T-helper 2 cell (primary cell): ENCODE data around the gene APC2.
"Not testable (repeated sequence)": the region's sequence is repeated elsewhere in the genome, so short reads cannot be mapped to it uniquely, and the experiment has no call there.

Experiments used
- DNase-seq, 5 experiments: peaks; one replicate each; pipeline versions ENCODE4 v3.0.0 to v3.0.0-alpha.2; 2012 to 2022

APC2 gene

DNA sequence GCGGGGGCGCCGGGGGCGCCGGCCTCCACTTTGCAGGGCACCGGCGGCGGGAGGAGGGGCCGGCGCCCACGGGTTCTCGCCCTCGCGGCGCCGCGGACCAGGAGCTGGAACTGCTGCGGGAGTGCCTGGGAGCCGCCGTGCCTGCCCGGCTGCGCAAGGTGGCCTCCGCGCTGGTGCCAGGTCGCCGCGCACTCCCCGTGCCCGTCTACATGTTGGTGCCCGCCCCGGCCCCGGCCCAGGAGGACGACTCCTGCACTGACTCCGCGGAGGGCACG, 17.2 kb downstream of the APC2 start:
- no peak for DNase-seq

DNA sequence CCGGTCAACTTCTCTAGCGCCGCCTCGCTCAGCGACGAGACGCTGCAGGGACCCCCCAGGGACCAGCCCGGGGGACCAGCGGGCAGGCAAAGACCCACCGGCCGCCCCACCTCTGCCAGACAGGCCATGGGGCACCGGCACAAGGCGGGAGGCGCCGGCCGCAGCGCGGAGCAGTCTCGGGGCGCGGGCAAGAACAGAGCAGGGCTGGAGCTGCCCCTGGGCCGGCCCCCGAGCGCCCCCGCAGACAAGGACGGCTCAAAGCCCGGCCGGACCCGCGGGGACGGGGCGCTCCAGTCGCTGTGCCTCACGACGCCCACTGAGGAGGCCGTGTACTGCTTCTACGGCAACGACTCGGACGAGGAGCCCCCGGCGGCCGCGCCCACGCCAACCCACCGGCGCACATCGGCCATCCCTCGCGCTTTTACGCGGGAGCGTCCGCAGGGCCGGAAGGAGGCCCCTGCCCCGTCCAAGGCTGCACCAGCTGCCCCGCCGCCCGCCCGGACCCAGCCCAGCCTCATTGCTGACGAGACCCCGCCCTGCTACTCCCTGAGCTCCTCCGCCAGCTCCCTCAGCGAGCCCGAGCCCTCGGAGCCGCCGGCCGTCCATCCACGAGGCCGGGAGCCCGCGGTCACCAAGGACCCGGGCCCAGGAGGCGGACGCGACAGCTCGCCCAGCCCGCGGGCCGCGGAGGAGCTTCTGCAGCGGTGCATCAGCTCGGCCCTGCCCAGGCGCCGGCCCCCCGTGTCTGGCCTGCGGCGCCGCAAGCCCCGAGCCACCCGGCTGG, 17.8 kb downstream of the APC2 start:
- no peak for DNase-seq

DNA sequence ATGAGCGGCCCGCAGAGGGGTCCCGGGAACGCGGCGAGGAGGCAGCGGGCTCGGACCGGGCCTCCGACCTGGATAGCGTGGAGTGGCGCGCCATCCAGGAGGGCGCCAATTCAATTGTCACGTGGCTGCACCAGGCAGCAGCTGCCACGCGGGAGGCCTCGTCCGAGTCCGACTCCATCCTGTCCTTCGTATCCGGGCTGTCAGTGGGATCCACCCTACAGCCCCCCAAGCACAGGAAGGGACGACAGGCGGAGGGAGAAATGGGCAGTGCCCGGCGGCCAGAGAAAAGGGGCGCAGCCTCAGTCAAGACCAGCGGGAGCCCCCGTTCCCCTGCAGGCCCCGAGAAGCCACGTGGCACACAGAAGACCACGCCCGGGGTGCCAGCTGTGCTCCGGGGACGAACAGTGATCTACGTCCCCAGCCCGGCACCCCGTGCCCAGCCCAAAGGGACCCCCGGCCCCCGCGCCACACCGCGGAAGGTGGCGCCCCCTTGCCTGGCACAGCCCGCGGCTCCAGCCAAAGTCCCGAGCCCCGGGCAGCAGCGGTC, 18.4 kb downstream of the APC2 start:
- no peak for DNase-seq

DNA sequence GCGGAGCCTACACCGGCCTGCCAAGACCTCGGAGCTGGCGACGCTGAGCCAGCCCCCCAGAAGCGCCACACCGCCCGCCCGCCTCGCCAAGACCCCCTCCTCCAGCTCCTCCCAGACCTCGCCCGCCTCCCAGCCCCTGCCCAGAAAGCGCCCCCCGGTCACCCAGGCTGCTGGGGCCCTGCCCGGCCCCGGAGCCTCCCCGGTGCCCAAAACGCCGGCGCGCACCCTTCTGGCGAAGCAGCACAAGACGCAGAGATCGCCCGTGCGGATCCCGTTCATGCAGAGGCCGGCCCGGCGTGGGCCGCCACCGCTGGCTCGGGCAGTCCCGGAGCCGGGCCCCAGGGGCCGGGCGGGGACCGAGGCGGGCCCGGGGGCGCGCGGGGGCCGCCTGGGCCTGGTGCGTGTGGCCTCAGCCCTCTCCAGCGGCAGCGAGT, 18.9 kb downstream of the APC2 start:
- no peak for DNase-seq

DNA sequence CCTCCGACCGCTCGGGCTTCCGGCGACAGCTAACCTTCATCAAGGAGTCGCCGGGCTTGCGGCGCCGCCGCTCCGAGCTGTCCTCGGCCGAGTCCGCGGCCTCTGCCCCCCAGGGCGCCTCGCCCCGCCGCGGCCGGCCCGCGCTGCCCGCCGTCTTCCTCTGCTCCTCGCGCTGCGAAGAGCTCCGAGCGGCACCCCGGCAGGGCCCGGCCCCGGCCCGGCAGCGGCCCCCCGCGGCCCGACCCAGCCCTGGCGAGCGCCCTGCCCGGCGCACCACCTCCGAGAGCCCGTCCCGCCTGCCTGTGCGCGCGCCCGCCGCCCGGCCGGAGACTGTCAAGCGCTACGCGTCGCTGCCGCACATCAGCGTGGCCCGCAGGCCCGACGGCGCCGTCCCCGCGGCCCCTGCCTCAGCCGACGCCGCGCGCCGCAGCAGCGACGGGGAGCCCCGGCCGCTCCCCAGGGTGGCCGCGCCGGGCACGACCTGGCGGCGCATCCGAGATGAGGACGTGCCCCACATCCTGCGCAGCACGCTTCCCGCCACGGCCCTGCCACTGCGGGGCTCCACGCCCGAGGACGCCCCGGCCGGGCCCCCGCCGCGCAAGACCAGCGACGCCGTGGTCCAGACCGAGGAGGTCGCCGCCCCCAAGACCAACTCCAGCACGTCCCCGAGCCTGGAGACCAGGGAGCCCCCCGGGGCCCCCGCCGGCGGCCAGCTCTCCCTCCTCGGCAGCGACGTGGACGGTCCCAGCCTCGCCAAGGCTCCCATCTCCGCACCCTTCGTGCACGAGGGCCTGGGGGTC, 19.5 kb downstream of the APC2 start:
- DNase-seq = peak in 1 of 5 experiments; percentile 49

DNA sequence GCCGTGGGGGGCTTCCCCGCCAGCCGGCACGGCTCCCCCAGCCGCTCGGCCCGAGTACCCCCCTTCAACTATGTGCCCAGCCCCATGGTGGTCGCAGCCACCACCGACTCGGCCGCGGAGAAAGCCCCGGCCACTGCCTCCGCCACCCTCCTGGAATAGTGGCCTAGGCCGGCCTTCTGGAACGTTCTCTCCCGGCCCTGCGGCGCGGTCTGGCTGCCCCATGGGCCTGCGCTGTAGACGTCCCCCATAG, 20.1 kb downstream of the APC2 start:
- DNase-seq = no peak

DNA sequence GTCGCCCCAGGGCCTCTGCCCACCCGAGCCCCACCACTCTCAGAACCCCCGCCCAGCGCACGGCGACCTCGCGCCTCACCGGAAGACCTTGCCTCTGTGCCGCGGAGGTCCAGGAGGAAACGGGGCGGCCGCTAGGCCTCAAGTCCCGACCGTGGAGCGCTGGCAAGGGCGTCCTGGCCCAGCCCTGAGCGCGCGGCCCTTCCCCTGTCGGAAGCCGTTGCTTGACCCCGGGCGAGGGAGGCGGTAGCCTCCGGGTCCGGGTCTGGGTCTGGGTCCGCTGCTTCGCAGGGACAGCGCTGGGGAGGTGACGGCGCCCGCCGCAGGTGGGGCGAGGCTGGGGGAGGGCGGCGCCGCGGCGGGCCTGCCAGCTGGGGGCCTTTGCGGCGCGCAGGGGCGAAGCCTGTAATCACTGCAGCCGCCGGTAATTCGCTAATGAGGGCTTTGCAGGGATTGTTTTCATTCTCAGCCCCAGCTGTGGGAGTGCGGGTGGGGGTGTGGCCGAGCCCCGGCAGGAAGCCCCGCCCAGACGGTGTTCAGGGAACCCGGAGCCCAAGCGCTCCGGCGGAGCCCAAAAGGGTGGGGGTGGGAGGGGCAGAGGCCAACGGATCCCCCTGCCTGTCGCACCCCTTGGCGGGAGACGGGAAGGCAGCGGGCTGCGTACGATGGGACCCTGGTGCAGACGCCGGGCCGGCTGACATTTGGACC, 20.5 kb downstream of the APC2 start:
- DNase-seq = peak; percentile 35 to 68 (median 62)

DNA sequence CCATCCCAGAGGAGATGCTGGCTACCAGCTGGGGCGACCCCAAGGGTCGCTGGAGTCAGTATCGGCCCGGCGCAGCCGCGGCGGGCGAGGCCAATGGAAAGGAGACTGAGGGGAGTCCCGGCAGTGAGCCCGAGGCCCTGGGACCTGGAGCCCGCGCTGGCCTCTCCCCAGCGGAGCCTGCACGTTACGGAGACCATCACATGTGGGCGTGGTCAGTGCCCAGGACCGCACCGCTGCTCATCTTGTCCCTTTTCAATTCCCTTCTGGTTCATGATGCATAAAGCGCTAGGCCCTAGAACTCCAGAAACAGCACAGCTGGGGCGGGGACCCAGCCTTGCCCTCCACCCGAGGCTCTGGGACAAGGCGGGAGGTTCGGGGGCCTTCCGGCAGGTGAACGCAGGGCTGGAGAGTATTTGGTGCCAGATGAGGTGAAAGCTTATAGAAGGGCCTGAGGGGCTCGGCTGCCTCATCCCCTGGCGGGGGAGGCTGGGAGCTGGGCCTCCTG, 21.1 kb downstream of the APC2 start:
- no peak for DNase-seq

DNA sequence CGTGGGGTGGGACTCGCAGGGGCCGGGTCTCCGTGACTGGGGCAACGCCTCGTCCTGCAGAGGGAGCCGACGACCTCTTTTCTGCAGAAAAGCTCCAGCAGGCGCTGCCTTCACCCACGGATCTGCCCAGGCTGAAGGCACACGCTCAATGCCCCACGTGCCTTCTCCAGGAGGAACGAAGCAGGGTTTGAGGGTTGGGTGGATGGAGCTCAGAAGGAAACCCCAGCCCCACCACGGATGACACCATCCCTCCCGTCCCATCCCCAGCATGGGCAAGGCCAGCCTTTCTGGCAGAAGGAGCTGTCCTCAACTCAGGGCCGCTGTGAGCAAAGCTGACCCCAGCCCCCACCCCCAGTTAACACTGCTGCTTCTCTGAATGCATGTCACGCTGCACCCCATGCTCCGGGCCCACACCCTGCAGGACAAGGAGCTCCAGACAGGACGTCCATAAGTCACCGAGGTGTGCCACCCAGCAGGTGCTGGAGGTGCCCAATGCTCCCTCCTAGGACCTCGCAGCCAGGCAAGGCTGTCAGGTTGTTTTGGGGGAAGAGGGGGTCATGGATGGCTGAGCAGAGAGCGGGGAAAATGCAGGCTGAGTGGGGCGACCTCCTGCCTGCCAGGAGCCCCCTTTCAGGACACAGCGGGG, 21.7 kb downstream of the APC2 start:
- DNase-seq = no peak

DNA sequence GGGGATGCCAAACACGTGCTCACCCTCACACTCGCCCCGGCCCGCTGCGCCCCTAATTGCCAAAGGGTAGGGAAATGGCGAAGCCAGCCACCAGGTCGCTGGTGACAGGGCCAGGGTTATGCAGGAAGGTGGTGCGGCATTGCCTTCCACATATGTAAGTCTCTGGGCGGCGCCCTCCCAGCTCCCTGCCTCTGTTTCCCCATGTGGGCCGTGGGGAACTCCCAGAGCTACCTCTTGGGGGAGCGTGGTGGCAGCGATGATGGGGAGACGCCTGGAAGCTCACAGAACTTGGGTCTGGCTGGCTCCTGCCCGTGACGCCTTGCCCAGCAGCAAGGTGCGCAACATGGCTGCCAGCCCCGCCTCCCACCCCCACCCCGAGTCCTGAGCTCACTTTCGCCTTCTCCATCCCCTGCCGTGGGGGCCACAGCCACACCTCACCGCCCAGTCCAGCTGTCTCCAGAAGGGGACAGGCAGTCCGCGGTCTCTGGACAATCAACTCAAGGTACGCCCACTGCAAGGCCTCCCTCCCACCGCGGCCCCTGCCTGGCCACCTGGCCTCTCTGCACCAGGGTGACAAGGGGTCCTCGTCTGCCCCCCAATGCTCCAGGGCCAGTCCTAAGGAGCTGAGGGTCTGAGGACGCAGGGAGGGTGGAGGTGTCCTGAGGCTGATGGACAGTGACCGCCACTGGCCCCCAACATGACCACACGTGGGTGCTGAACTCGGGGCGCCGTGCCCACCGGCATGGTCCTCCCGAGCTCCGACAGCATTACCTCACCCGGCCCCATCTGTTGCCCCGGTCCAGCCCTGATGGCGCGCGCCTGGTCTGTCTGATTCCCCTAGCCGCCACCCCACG, 22.5 kb downstream of the APC2 start:
- no peak for DNase-seq

DNA sequence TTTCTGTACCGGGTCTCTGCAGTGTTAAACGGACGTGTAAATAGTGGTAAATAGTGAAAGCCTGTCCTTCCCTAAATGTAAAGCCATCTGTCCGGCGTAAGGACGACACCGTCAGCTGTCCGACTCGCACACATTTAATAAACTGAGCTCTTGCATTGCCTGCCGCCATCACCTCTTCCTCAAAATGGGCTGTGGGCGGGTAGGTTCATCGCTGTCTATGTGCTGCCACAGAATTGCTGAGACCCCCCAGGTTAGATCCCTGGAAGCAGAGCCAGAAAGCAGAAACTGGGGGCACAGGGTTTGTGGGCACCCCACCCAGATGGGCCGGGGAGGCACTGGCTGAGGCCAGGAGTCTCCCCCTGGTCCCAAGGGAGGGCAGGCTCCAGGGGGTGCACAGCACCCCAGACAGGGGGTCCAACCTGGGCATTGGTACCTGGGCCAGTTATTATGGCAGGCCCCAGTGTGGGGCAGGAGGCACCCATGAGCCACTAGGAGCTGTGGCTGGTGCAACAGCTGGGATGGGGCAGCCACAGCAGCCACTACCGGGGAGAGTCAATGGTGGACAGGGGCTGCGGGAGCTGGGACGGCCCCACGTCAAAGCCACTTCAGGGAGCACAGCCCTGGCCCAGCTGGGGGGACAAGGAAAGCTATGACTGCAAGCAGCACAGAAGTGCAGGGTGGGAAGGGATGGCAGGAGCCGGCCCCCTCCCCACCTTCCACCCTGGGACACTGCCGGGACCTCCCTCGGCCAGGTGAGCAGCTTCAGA, 23.3 kb downstream of the APC2 start:
- no peak for DNase-seq

DNA sequence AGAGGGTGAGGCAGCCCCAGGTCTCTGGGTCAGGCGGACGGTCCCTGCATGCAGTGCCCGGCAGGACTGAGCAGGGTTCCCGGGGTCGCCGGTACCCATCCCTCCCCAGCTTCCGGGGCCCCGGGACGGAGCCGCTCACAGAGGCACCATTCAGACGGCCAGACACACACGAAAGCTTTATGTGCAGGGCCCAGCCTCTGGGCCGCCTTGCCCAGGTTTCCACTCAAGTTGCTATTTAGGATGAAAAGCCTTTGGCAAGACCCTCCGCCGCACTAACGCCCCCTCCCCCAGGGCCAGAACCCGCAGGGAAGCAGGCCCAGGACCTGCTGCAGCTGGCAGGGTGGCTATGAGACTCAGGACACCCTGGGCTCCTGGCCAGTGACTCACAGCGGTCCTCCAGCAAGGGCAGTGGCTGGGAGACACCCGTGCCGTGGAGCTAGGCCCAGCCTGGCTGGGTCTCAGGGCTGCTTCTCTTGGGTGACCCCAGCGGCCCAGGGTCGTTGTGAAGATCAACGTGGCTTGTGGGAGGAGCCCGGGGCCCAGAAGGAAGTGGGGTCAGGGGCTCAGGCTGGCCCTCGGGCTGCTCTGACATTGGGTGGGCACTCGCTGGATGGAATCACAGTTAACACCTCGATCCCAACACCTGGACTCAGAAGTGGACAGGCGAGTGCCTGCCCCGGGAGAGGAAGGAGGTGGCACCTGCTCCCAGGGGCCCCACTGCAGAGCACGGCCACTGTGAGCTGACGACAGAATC, 24.3 kb downstream of the APC2 start:
- no peak for DNase-seq

DNA sequence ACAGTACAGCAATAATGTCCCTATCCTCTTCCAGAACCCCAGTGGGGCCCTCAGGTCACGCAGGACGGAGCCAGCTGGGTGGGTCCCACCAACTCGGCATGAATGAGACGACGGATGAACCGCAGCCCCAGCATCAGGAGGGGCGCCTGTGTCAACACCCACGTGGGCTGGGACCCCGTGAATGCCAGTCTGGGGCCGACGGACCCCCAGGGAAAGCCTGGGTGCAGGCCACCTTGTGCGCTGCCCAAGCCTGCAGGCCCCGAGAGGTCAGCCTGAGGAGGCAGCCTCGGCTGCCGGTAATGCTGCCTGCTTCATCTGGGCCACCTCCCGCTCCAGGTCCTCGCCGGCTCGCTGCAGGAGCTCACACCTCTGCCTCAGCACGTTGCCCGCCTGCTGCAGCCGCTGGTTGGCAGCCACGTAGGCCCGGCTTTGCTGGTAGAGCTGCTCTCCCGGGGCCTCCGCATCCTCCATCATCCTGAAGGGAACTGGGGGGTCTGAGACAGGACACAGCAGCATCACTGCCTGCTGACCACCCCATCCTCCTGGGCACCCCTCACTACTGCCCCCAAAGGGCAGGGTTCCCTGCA, 24.9 kb downstream of the APC2 start:
- no peak for DNase-seq

DNA sequence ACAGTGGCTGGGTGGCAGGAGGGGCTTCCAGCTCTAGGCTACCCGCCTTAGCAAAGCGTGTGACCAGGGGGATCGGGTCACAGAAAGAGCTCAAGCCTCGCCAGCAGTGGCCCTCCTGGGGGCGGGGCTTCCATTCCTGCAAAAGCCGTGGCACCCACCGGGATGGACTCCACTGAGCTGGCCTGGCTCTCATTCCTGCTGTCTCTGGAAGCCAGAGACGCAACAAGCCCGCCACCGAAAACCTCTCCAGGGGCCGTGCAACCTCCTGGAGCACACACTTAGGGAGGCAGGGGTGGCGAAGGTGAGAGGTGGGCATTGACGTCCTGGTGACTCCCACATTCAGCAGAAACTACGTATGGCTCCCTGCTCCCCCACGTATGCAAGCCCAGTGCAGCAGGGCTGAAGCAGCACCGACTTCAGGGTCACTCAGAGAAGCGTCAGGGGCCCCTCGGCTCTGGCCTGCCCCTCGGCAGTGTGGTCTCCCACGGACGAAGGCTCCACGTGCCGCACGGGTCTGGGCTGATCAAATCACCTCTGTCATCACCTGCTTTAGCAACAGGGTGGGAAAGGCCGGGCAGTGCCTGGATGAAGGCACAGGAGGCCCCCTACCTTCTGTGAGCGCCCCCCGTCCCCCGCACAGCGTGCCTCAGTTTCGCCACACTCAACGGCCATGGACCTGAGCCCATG, 26.0 kb downstream of the APC2 start:
- DNase-seq = no peak

DNA sequence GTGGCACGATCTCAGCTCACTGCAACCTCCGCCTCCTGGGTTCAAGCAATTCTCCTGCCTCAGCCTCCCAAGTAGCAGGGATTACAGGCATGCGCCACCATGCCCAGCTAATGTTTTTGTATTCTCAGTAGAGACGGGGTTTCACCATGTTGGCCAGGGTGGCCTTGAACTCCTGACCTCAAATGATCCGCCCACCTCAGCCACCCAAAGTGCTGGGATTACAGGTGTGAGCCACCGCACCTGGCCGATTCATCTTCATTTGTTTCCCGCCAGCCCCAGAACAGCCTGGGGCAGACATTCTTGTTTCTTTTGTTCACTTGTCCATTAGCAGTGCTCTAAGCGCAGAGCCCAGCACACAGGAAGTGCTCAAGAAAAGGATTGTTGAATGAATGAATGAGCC, 27.1 kb downstream of the APC2 start:
- DNase-seq = not testable (repeated sequence)

DNA sequence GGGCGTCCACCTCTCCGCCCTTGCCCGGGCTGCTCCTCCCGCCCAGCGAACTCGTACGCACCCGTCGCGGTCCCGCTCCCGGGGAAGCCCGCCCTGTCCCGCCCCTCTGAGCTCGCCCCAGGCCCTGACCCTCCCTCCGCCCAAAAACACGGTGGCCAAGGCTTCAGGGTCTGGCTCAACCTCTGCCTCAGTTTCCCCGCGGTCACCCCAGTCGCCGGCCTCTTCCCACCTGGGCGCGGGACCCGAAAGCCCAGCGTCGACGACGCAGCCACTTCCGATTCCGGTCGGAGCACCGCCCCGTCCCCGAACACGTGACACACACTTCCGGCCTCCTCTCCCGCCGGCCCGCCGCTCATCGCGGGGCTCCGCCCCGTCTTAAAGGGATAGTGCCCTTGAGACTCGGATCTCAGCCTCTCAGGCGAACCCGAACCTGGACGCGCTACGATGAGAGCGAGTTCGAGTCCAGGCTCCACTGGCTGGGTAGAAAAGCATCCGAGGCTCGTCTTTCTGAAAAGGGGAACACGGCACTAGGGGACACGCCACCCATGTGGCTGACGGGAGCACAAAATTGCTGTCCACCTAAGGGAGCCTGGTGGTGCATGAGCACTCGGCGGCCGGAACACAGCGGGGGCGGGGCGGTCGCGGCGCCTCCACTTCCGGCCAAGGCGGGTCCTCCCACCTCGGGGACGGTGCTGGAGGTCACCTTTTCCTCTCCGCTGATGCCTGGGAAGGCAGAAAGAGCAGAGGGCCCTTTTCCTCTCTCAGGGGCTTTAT, 29.2 kb downstream of the APC2 start, which contains the start of gene C19orf25:
Gene C19orf25 (minus strand): TSS at position 282 of the 774 bp plus-strand sequence. CDS start 312 bp downstream, outside the sequence.
- peak; percentile 79 to 95 (median 85) for DNase-seq

DNA sequence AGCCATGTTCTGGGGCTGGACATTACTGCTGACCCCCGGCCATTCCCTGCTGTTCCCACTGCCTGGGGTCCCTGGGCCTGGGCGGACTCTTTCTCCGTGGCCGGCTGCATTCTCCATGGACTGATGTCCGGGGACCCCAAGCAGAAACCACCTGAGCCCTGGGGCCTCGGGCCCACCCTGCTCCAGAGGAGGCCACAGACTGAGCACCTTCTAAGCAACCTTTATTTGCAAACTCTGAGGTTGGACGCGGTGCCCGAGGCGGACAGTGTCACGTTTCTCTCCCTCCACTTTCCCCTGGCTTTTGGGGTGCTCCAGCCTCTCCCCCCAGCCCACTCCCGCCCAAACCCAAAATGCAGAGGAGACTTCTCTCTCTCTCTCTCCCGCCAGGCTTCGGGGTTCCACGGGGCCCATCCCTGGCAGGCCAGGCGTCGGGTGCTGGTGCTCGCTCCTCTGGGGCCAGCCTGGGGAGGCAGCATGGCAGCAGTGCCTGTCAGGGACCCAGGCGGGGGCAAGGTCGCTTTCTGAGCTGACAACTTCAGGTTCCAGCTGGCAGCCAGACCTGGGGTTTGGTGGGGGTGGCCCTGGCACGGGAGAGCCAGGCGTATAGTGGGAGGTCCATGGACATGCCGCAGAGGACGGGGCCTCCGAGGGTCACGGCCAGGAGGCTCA, 31.4 kb downstream of the APC2 start:
- no peak for DNase-seq

DNA sequence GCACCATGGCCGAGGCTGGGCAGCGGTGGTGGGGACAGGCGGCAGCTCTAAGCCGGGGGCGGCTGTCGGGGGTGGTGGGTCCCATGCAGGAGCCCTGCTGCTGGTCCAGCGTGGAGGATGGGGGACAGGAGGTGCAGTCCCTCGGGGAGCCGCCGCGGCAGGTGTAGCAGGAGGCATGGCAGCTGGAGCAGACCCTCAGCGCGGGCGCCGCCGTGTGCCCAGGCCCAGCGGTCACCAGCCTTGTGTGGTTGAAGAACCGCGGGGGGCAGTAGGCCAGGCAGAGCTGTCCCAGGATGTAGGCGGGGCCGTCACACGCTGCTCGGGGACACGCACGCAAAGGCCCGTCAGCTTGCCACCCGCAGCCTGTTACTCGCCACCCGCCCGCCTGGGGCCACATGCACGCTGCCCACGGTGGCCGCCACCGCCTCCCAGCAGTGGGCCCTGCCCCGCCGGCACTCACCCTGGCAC, 32.0 kb downstream of the APC2 start:
- DNase-seq = no peak
